ENCODE results near the gene TICRR.

The TICRR gene

DNA sequence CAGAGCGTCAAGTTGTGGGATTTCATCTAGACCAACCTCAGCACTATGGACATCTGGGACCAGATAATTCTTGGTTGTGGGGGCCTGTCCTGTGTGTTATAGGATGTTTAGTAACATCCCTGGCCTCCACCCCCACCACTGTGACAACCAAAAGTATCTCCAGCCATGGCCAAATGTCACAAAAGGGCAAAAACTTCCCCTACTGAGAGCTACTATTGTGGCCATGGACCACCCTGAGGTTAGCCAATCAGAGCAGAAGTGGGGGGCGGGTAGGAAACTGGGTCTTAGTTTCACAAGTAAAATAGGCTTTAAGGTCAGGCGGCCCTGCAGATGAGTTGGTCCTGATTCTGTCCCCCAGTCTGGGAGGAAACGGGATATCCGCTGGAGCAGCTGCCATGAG, 54.6 kb downstream of the TICRR start:
- DNase-seq: no peak

DNA sequence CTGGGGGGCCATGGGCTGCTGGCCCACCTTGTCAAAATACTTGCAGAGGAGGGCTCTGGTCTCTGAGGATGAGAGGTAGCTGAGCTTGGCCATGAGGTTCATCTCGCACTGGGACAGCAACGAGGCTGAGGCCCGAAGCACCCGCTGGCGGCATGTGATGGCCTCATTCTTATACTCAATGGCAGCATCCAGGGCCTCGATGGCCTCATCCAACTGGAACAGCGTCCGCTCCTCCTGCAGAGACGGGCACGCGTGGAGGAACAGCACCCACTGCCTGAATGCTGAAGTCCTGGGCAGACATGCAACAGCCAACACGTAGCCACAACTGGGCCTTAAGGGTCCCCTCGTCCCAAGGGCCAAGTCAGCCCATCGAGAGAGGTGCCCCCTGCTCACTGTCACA, 55.0 kb downstream of the TICRR start:
- no peak for DNase-seq

DNA sequence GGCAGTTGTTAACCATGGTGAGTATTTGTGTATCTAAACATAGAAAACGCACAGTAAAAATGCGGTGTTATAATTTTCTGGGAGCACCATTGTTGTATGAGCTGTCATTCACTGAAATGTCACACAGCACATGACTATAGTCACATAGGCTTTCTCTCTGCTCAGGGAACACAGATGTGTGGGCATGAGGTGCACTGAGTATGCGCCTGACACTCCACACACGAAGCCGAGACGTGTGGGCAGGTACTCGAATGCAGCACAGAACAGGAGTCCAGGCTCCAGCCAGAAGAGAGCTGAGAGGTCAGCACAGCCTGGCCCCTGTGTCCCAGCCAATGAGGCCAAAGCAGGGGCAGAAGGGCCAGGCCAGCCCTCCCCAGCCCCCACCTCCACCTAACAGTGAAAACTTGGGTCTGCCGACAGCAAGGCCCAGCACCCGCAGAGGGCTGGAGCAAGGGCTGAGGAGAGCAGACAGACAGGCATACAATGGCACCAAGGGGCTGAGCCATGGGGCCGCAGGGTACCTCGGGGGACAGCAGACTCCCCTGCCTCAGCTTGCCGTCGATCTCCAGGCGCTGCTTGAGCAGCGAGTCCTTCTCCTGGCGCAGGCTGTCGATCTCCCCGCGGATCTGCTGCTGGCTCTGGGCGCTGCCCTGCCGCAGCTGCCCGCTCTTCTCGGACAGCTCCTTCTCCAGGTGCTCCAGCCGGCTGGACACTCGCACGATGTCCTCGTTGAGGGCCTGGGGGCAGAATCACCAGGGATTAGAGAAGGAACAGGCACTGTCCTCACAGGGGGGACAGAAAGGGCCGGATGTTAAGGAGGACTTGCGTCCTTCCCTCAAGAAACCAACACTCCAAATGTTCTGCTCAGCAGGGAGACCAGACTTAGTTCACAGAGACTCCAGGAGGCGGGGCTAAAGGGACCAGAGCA, 56.0 kb downstream of the TICRR start:
- no peak for DNase-seq

DNA sequence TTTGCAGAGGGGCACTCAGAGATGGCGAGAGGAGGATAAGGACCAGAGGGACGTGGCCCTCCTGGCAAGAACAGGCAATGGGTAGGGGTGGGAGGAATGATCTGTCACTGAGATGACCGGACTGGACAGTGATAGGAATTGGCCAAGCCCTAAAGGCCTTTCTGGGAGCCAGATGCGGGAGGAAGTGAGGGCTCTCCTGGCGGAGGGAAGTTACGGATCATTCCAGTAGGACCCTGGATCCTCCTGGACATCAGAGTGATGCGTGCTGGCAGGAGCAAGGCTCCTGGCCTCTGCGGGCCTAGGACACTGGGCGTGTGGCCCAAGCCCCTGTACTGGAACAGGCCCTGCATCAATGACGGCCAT, 56.6 kb downstream of the TICRR start:
- DNase-seq: no peak

DNA sequence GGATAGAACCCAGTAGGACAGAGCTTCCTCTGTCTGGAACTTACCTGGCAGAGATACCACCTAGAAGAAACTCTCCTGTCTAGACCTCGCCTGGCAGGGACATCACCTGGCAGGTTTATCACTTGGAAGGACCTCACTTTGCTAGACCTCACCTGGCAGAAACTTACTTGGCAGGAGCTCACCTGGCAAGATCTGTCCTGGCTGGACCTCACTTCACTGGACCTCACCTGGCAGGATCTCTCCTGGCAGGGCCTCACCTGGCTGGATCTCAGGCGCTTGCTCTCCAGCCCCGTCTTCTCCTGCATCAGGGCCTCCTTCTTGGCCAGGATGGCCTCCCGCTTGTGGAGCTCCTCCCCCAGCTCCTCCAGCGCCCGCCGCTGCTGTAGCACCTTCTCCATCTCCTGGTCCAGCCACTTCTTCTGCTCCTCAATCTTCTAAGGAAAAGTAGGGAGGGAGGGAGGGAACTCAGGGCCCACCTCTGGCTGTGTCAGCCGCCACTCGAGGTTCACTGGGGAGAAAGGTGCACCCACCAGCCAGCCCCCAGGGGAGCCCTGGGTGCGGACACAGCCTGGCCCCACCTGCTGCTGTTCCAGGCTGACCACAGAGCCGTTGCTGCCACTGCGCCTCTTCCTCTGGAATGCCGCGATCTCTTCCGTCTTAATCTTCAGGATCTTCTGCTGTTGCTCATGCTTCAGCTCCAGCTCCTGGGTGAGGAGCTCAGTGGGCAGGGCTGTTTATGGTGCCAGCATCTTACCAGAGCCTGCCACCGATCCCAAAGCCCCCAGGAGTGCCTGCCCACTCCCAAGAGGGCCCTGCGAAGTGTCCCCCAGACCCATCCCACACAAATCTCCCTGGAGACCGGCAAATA, 57.5 kb downstream of the TICRR start:
- no peak for DNase-seq

DNA sequence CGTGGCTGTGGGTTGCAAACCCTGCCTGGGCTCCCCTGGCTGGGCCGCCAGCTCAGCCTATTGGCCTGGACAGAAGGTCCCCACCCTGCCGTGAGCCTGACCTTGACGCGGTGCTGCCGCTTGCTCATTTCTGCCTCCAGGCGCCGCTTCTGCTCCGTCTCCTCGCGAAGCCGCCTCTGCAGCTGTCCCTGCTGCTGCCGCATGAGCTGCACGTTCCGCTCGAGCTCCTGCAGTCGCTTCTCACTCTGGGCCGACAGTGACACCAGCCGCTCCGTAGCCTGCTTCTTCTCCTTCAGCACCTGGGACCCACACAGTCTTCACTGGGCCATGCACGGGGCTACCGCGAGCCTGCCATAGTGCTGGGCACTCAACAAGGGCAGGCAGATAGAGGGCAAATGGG, 58.3 kb downstream of the TICRR start:
- no peak for DNase-seq

DNA sequence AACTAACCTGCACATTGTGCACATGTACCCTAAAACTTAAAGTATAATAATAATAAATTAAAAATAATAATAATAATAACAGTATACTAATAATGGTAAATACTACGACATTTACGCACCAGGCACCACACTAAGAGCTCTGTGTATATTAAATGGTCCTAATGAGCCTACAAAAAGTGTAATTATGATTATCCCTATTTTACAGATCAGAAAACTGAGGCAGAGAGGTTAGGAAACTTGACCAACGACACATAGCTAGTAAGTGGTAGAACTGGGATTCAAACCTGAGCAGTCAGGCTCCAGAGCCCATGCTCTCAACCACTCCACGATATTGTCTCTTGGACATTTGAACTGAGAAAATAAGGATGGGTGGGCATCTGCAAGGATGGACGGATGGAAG, 65.0 kb downstream of the TICRR start:
- no peak for DNase-seq

DNA sequence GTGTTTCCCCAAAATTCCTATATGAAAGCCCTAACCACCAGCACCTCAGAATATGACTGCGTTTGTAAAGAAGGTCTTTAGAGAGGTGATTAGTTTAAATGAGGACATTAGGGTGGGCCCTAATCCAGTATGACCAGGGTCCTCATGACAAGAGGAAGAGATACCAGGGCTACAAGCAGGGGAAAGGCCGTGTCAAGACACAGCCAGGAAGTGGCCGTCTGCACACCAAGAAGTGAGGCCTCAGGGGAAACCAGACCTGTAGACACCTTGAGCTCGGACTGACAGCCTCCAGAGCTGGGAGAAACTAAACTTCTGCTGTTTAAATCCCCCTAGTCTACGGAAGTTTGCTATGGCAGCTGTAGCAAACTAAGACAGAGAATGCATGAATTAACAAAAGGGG, 65.8 kb downstream of the TICRR start:
- no peak for DNase-seq

DNA sequence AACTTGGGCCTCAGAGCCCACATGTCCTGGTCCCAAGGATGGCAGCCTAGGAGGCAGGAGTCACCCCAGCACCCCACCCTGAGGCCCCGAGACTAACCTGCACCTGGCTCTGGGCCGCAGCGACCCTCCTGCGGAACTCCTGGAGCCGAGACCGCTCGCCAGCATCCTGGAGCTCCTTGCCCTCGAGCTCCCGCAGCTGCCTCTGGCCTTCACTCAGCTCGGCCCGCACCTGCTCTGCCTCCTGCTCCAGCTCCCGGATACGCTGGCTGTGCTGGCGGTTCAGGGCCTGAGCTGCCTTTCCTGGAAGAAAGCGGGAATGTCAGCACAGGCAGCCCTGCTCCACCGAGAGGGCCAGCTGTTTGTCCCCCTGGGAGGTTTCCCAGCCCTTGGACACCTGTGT, 66.8 kb downstream of the TICRR start:
- no peak for DNase-seq

DNA sequence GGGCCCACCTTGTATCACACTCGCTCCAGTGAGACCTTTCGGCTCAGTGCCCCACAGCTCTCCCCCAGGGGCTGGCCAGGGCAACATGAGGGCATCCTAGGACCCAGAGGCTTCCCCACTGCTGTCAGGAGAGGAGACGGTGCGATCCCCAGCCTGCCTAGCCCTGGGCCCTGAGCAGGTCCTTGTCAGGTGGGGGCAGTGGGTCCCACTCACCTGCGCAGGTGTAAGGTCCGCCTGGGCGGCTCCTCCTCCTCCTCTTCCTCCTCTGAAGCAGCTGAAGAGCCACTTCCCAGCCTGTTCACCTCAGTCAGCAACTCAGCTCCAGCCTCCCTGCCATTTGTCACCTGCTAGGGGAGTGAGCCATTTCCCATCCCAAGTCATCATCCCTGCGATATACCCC, 70.4 kb downstream of the TICRR start:
- DNase-seq: no peak

DNA sequence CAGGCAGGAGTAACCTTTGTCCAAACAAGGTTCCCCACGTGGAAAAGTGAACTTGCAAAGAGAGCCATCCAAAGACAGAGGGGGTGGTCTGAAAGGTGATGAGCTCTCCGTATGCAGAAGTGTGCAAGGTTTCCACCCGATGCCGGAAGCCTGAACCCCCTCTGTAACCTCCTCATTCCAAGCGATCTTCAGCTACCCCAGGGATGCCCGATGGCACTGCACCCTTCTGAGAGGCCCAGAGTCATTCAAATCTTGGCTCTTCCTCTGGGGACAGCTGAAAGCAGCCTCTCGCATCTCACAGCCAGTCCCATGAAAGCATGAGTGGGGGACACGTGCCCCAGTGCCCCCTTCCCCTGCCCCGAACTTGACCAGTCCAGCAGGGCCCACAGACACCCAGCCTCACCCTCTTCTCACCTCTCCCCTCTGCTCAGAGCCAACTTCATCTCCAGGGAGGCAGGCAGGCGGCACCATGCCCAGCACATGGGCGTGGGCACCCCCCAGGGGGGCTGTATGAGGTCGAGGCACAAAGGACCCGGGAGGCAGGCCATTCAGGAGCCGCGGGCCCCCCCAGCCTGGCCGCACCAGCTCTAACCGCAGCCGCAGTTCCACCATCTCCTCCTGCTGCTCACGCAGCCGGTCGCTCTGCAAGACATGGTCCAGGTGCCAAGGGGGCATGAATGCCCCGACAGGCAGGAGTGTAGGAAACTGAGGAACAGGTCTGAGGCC, 71.3 kb downstream of the TICRR start:
- no peak for DNase-seq

DNA sequence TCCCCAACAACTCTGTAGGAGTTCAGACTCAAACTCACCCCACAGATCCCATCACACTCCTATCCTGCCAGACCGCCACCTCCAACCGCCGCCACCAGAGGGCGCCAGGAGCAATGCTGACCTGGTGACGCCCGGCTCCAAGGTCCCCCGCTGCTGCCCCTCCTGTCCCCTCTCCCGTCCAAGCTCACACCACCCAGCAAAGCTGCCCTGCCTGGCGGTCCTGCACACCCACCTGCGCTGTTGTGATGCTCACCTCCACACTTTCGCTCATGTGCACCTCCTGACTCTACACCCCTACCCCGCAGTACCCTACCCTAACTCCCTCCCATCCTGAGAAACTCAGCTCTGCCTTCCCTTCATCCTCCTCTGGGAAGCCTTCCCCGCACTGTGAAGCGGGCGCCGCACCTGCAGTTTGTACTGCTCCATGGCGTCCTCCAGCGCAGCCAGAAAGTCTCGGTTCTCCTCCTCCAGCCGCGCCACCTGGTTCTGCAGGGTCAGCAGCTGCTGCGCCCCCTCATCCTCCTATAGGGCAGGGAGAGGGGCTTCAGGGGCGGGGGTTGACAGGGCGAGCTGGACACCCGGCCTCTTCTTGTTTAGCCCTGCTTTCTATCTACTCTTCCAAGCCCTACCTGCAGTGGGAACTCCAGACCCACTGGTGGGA, 72.1 kb downstream of the TICRR start:
- DNase-seq: peak; percentile 37

DNA sequence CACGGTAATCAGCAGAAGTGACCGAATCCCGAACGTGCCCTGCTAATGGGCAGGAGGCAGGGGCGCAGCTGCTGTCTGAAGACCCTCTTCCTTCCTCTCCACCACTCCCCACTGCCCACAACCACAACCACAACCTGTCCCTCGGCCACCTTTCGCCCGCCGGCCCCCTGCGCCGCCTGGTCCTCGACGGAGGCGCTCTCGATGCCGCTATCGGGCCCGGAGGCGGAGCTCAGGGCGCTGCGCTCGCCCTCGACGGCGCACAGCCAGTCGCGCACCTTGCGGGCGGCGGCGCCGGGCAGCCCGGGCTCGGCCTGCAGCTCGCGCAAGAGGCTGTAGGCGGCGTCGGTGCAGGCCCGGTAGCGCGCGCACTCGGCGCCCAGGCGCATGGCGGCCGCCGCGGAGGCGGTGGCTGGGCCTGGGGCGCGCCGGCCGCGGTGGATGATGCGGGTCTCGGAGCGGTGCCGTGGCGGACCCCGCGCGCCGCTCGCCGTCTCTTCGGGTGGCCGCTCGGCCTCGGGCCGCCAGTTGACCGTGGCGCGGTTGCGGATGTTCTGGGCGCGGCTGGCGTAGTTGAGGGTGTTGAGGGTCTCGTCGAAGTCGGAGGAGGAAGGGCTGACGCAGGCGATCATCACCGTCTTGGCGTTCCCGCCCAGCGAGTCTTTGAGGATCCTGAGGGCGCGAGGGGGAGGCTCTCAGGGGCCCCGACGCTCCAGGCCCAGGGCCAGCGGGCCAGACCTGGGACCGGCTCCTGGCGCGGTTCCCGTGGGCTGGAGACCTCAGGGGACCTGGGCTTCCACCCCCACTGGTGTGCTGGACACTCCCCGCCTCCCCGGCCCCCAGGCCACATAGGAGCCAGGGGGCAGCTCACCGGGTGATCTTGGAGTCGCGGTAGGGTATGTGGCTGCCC, 73.1 kb downstream of the TICRR start:
- DNase-seq: no peak

DNA sequence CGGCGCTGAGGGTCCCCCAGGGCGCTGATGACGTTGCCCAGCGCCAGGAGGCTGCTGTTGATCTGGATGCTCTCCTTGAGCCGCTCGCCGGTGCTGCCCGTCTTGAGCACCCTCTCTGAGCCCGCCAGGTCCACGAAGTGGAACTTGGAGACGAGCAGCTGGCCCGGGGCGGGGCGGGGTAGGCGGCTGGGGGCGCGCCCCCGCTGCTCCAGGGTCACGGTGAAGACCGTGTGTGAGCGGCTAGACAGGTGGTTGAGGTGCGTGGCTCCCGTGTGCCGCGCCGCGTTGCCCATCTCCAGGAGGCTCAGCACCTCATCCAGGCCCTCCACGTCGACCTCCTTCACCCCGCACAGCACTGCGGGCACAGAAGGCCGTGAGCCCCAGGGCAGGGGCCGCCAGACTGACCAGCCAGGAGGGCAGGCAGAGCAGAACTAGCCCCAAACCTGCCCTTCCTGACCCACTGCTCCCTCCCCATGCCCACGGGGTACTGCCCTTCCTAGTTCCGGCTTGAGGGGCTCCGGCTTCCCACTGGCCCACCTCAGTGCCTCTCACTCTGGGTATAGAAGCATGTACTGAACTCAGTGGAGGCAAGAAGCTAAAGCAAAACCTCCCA, 73.8 kb downstream of the TICRR start:
- DNase-seq: no peak

DNA sequence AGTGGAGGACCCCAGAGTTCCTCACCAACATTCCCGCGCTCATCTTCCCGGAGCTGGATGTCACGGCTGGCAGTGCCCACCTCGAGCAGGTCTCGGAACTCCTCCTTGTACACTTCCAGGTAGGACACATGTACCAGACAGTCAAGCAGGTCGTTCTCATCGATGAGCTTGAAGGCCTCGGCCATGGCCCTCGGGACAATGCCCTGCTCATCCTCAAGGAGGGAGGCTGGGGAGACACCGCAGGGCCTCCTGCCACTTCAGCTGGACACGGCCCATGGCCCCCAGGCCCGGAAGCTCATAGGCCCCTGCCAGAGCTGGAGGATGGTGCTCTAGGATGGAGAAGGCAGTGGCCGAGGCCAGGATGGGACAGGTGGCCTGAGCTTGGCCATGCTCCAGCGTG, 74.4 kb downstream of the TICRR start:
- DNase-seq: no peak

DNA sequence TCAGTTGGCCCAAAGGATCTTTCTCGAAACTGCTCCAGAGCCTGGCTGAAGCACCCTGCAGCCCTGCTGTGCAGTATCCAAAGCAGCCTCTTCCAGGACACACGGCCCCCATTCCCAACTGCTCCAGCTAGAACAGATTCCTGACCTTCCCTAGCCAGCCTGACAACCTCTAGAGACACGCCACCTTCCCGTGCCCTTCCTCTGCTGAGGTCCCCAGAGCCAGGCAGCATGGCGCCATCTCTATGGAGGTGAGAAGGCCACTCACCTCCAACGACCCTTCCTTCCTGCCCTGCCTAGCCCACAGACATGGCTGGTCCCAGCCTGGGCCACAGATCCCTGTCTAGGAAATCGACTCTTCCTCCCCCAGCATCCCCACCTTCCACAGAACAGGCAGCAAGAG, 76.9 kb downstream of the TICRR start:
- DNase-seq: no peak

DNA sequence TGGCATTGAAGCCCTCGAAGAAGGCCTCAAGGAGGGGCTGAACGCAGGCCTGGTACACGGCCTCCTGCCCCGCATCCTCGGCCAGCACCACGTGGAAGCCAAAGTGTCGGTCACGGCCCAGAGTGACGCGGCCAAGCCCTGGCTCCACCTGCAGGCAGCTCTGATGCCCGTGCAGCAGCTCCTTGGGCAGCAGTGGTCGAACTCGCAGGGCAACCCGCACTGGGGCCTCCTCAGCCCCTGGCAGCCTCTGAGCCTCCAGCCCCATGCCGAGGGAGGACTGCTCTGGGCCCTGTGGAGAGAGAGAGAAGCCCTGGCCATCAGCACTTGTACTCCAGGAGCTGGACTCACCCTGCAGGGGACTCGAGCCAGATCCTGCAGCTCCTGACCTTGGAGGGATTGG, 77.4 kb downstream of the TICRR start:
- DNase-seq: no peak

DNA sequence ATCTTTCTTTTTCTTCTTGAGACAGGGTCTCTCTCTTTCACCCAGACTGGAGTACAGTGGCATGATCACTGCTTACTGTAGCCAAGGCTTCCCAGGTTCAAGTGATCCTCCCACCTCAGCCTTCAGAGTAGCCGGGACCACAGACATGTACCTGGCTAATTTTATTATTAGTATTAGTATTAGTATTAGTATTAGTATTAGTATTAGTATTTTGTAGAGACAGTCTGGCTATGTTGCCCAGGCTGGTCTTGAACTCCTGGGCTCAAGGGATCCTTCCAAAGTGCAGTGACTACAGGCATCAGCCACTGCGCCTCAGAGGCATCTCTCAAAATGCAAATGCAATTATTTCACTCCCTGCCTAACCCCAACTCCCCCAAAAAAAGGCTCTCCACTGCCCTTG, 78.3 kb downstream of the TICRR start:
- DNase-seq: no peak

DNA sequence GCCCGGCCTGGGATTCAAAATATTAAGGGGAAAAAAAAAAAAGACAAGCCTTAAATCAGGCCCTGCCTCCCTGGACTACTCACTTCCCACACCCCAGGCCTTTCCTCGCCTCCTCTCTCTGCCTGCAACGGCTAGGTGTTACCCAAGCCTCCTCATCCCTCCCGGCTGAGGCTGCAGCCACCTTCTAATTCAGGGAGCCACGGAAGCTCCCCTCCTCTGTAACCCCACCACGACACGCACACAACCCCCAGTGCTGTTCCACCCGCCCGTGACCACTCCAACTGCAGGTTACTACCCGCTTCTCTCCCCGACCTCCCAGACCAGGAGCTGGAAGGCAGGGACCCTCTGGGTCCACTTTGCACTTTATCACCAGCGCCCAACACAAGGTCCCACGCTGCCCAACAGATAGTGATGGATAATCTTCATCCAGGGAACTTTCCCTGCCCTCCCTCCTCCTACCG, 79.1 kb downstream of the TICRR start:
- DNase-seq: peak; percentile 28

DNA sequence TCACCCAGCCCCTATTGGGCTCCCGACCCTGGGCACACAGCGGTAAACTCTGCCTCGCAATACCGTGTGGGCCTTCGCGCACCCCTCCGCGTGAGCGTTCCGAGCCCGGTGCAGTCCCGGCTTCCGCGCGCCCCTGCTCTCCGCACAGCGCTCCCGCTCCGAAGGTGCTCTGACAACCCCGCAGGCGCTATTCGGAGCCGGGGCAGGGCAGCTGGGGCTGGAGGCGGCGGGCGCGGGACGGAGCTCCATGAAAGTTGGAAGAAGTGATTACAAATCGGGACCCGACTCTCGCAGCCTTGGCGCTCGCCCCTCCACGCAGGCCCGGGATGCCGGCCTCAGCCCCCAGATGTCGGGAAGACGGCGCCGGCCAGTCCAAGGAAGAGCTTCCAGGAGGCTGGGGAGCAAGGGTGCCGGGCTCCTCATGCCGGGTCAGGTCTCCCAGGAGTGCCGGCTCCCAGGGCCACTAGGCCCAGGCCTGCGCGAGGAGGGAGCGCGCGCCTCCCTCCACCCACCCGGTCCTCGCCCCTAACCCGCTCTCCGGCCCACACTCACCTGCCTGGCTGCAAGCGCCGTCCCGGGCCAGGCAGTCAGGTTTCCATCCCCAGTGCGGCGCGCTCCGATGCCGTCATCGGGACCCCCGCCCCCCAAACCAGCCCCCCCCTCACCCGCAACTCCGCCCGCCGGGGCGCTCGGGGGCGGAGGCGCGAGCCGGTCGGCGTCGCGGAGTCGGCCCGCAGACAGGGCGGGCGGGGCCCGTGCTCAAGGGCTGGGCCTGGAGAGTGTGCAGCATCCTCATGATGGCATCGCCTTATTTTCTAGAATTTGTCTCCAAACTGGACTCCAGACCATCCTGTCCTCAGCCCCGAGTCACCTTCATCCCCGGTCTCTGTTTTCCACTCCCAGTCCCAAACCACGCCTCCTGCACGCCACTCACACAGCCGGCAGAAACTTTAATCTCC, 79.9 kb downstream of the TICRR start, which contains the start of gene KIF7:
Gene KIF7 (minus strand): TSS at position 621 of the 959 bp plus-strand sequence. CDS start 2,537 bp downstream, outside the sequence.
- DNase-seq: peak; percentile 68

All from fibroblast of skin of right quadriceps (primary cell).